GM23338 (cell line): ENCODE results near the gene ORAI3. TPM values are rescaled to one million over a fixed set of nuclear protein-coding genes. Genes with fewer than 3 reads are reported as not detected.
A peak's percentile ranks its signal among the peaks of the same experiment; 100 is the strongest.

Experiments used
- ATAC-seq: fragments of 200-7000 bp; cut with Tn5 transposase; 3 replicates; pipeline ENCODE4 v1.9.1; 2020
- DNase-seq: peaks from one replicate; pipeline ENCODE4 v3.0.0-alpha.2; 2015; ENCODE audit warnings: low spot score
- H2AFZ ChIP-seq: fragments of 200-600 bp; sonication (generic); 2 replicates; pipeline ENCODE4 v1.8.0; 2016; ENCODE audit warnings: antibody characterized with exemption, mild to moderate bottlenecking, moderate library complexity
- H3F3A ChIP-seq: fragments of 200-600 bp; sonication (generic); replicated peaks from 2 replicates; pipeline ENCODE4 v1.8.0; 2017; ENCODE audit warnings: antibody characterized with exemption, mixed run types, low read depth
- H3K27ac ChIP-seq: fragments of 200-600 bp; sonication (generic); 2 replicates; pipeline ENCODE4 v1.6.1; 2016; ENCODE audit warnings: low read depth
- H3K27me3 ChIP-seq: fragments of 200-600 bp; sonication (generic); 2 replicates; pipeline ENCODE4 v1.8.0; 2016; ENCODE audit warnings: mild to moderate bottlenecking, mixed run types, moderate library complexity; ENCODE audit not compliant: insufficient read depth
- H3K36me3 ChIP-seq: fragments of 200-600 bp; sonication (generic); 2 replicates; pipeline ENCODE4 v1.8.0; 2016; ENCODE audit warnings: mild to moderate bottlenecking; ENCODE audit not compliant: insufficient read depth
- H3K4me1 ChIP-seq: fragments of 200-600 bp; sonication (generic); 2 replicates; pipeline ENCODE4 v1.8.0; 2016; ENCODE audit warnings: mild to moderate bottlenecking, moderate library complexity; ENCODE audit not compliant: insufficient read depth
- H3K4me2 ChIP-seq: fragments of 200-600 bp; sonication (generic); 2 replicates; pipeline ENCODE4 v1.7.1; 2017; ENCODE audit warnings: mixed run types
- H3K4me3 ChIP-seq: fragments of 200-600 bp; sonication (generic); 2 replicates; pipeline ENCODE4 v1.6.1; 2016; ENCODE audit warnings: mixed run types
- H3K79me2 ChIP-seq: fragments of 200-600 bp; sonication (generic); replicated peaks from 2 replicates; pipeline ENCODE4 v1.8.0; 2017; ENCODE audit warnings: mild to moderate bottlenecking; ENCODE audit not compliant: insufficient read depth
- H3K9me2 ChIP-seq: fragments of 200-600 bp; sonication (generic); 2 replicates; pipeline ENCODE4 v1.8.0; 2017; ENCODE audit not compliant: insufficient read depth
- H4K20me1 ChIP-seq: fragments of 200-600 bp; sonication (generic); replicated peaks from 2 replicates; pipeline ENCODE4 v1.8.0; 2017; ENCODE audit warnings: mild to moderate bottlenecking; ENCODE audit not compliant: insufficient read depth
- H3K27ac Mint-ChIP-seq: 2 replicates; pipeline ENCODE4 v1.8.0; 2020; ENCODE audit warnings: inconsistent platforms, mild to moderate bottlenecking, moderate library complexity, mixed read lengths
- H3K27me3 Mint-ChIP-seq: 3 replicates; pipeline ENCODE4 v1.8.0; 2022; ENCODE audit warnings: low read depth, mild to moderate bottlenecking, moderate library complexity, mixed read lengths, inconsistent platforms; ENCODE audit not compliant: insufficient read depth, poor library complexity
- H3K36me3 Mint-ChIP-seq: 3 replicates; pipeline ENCODE4 v1.8.0; 2021; ENCODE audit warnings: low read depth, mild to moderate bottlenecking, inconsistent platforms, moderate library complexity, mixed read lengths
- H3K4me1 Mint-ChIP-seq: 3 replicates; pipeline ENCODE4 v1.8.0; 2020; ENCODE audit warnings: mild to moderate bottlenecking, inconsistent platforms, mixed read lengths
- H3K4me3 Mint-ChIP-seq: 3 replicates; pipeline ENCODE4 v1.8.0; 2021; ENCODE audit warnings: moderate library complexity, mild to moderate bottlenecking, inconsistent platforms, mixed read lengths
- H3K9me3 Mint-ChIP-seq: 3 replicates; pipeline ENCODE4 v1.8.0; 2020; ENCODE audit warnings: moderate library complexity, mild to moderate bottlenecking, inconsistent platforms, mixed read lengths
- CREB1 ChIP-seq: fragments of 250-450 bp; sonication (Bioruptor Pico); IDR thresholded peaks from 2 replicates; pipeline ENCODE4 v1.5.0; 2020; ENCODE audit warnings: low read depth, mild to moderate bottlenecking, moderate library complexity
- CTCF ChIP-seq, 2 experiments: fragments of 200-600 bp in 1 of 2; sonication (generic) in 1 of 2; conservative IDR thresholded peaks; 2 replicates each; pipeline versions ENCODE4 v1.5.1 to v1.6.1; 2016 to 2017; ENCODE audit warnings: antibody characterized with exemption in 2 of 2, low read depth in 2 of 2, mild to moderate bottlenecking in 2 of 2, moderate library complexity in 1 of 2
- ETS1 ChIP-seq: IDR thresholded peaks from 2 replicates; pipeline ENCODE4 v1.6.1; 2016; ENCODE audit warnings: antibody characterized with exemption
- EZH2 ChIP-seq: fragments of 200-600 bp; sonication (generic); IDR thresholded peaks from one replicate; pipeline ENCODE4 v1.8.0; 2017; ENCODE audit warnings: antibody characterized with exemption, mild to moderate bottlenecking, low read depth; ENCODE audit not compliant: unreplicated experiment
- JUNB ChIP-seq: IDR thresholded peaks from one replicate; pipeline ENCODE4 v1.6.1; 2016; ENCODE audit warnings: antibody characterized with exemption; ENCODE audit not compliant: unreplicated experiment
- NANOG ChIP-seq: IDR thresholded peaks from 2 replicates; pipeline ENCODE4 v1.6.1; 2016; ENCODE audit warnings: antibody characterized with exemption, borderline replicate concordance
- ZNF114 ChIP-seq: fragments of 250-450 bp; sonication (Bioruptor Pico); IDR thresholded peaks from 2 replicates; pipeline ENCODE4 v1.5.0; 2020; ENCODE audit warnings: mild to moderate bottlenecking, moderate library complexity
- ZNF462 ChIP-seq: fragments of 250-450 bp; sonication (Bioruptor Pico); IDR thresholded peaks from 2 replicates; pipeline ENCODE4 v1.5.0; 2020; ENCODE audit warnings: mild to moderate bottlenecking, moderate library complexity
- polyA plus RNA-seq: library from polyadenylated mRNA; unstranded; fragments of >200 nt; fragmentation: Nextera tagmentation; extraction: Ambion mirVana; gene quantifications from 2 replicates; pipeline ENCODE4 v1.2.1, GENCODE V29; 2016
- total RNA-seq: library from RNA; depleted of rRNA; stranded (reverse); fragments of >200 nt; shearing (Covaris generic); gene quantifications from 2 replicates; pipeline ENCODE4 v1.2.3, GENCODE V29; 2014

ORAI3 gene
- total and polyA plus RNA-seq, 2 experiments from 2014 or later: 6.9 to 15.9 TPM

- Histone ChIP-seq H3K4me3 (no peak overlapping the region), H4K20me1 (peaks cover 12% of the 10 kb centered on the region), H3K4me2 (peak overlapping the region; percentile 38; the same call in 1 of the 2 replicates), H3K27ac (no peak overlapping the region; the same call in 1 of the 2 replicates), H3K4me1 (peaks cover 6% of the 10 kb centered on the region; the same call in 1 of the 2 replicates), H3K36me3 (peaks cover 16% of the 10 kb centered on the region), H3F3A (peaks cover 26% of the 10 kb centered on the region), H2AFZ (no peak overlapping the region), H3K27me3 (no peaks in the 10 kb centered on the region), H3K9me2 (no peaks in the 10 kb centered on the region), H3K79me2 (peaks cover 16% of the 10 kb centered on the region; the same call in 1 of the 2 replicates)
- no peak overlapping the region; the same call in 2 of the 3 replicates for H3K4me3 Mint-ChIP-seq
- peaks cover 23% of the 10 kb centered on the region for H3K4me1 Mint-ChIP-seq
- no peaks in the 10 kb centered on the region; the same call in 2 of the 3 replicates for H3K9me3 Mint-ChIP-seq
- peaks cover 19% of the 10 kb centered on the region for H3K27me3 Mint-ChIP-seq
- TF ChIP-seq CTCF (conservative IDR thresholded peaks at IDR 0.05; ENCODE audit: low read depth in 2 of 2): peak; percentile 73 to 86
- no peak for TF ChIP-seq CREB1 (CRISPR knock-in tag)
- ATAC-seq (peak; percentile 95), DNase-seq (peak; percentile 89)
- H3K27ac Mint-ChIP-seq: no peak overlapping the region
- peaks cover 73% of the 10 kb centered on the region for H3K36me3 Mint-ChIP-seq
Observed at GRCh38 chr16:30941600-30942425, 7.1 kb upstream of the ORAI3 start.

GRCh38 chr16:30942426-30942806, 6.5 kb upstream of the ORAI3 start:
- H3K27ac ChIP-seq: no peak overlapping the region
- H3K4me3 ChIP-seq: no peak overlapping the region
- H3K27me3 ChIP-seq: no peaks in the 10 kb centered on the region
- peaks cover 67% of the 10 kb centered on the region for H3K36me3 Mint-ChIP-seq
- H3K4me3 Mint-ChIP-seq: no peak overlapping the region
- H3K4me2 ChIP-seq: peak overlapping the region; percentile 38; the same call in 1 of the 2 replicates
- H3K79me2 ChIP-seq: peaks cover 16% of the 10 kb centered on the region; the same call in 1 of the 2 replicates
- ATAC-seq (no peak), DNase-seq (no peak)
- H3K27me3 Mint-ChIP-seq: peaks cover 24% of the 10 kb centered on the region
- TF ChIP-seq EZH2 (no peak), ZNF114 (CRISPR knock-in tag) (no peak), ETS1 (no peak), NANOG (no peak), ZNF462 (CRISPR knock-in tag) (no peak), CREB1 (CRISPR knock-in tag) (no peak), JUNB (no peak)
- H4K20me1 ChIP-seq: peaks cover 9% of the 10 kb centered on the region
- H2AFZ ChIP-seq: no peak overlapping the region
- H3K4me1 Mint-ChIP-seq: peaks cover 29% of the 10 kb centered on the region
- no peaks in the 10 kb centered on the region for H3K9me2 ChIP-seq
- H3F3A ChIP-seq: peaks cover 26% of the 10 kb centered on the region
- H3K9me3 Mint-ChIP-seq: no peaks in the 10 kb centered on the region; the same call in 2 of the 3 replicates
- H3K36me3 ChIP-seq: peaks cover 16% of the 10 kb centered on the region
- peaks cover 6% of the 10 kb centered on the region; the same call in 1 of the 2 replicates for H3K4me1 ChIP-seq
- no peak overlapping the region; the same call in 1 of the 2 replicates for H3K27ac Mint-ChIP-seq
